MM.1S (cell line): ENCODE data around the gene ARSG.

Experiments
- EZH2phosphoT487 ChIP-seq: fragments of 300-600 bp; sonication (generic); IDR thresholded peaks from 2 replicates; pipeline ENCODE4 v1.6.1; 2018; ENCODE audit warnings: antibody characterized with exemption, low read length
- TF ChIP-seq, protein P1 (sequence below): fragments of 300-600 bp; sonication (generic); IDR thresholded peaks from 2 replicates; pipeline ENCODE4 v1.5.1; 2016; ENCODE audit warnings: antibody characterized with exemption, low read length, mixed read lengths

DNA sequence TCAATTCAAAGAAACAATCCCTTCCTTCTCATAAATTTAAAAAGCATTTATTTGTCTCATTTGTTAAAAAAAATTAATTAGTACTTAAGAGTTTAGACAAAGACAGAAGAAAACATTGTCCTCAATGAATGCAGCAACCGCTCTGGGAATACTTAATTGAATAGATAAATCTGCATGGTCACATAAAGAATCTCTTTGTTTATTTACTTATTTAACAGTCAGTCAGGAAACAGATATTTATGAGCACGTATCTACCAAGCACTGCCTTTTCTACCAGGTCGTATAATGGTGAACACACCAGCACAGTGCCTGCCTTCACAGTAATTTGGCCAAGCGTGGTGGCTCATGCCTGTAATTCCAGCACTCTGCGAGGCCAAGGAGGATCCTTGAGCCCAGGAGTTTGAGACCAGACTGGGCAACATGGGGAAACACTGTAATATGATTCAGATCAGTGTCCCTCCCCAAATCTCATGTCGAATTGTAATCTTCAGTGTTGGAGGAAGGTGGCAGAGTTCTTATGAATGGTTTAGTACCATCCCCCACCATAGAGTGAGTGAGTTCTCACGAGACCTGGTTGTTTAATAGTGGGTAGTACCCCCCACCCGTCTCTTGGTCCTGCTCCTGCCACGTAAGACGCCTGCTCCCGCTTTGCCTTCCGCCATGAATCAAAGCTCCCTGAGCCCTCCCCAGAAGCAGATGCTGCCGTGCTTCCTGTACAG, 157.9 kb downstream of the ARSG start:
- TF ChIP-seq, protein P1, sequence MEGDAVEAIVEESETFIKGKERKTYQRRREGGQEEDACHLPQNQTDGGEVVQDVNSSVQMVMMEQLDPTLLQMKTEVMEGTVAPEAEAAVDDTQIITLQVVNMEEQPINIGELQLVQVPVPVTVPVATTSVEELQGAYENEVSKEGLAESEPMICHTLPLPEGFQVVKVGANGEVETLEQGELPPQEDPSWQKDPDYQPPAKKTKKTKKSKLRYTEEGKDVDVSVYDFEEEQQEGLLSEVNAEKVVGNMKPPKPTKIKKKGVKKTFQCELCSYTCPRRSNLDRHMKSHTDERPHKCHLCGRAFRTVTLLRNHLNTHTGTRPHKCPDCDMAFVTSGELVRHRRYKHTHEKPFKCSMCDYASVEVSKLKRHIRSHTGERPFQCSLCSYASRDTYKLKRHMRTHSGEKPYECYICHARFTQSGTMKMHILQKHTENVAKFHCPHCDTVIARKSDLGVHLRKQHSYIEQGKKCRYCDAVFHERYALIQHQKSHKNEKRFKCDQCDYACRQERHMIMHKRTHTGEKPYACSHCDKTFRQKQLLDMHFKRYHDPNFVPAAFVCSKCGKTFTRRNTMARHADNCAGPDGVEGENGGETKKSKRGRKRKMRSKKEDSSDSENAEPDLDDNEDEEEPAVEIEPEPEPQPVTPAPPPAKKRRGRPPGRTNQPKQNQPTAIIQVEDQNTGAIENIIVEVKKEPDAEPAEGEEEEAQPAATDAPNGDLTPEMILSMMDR = no peak
- no peak for TF ChIP-seq EZH2phosphoT487
